Calu3 (cell line): ENCODE measurements around the gene TLK1. TPM values are rescaled to one million over a fixed set of nuclear protein-coding genes. Genes with fewer than 3 reads are reported as not detected.

Experiments used
- BruUV-seq: library from RNA; stranded (reverse); fragments of 400-500 nt; replicated peaks from 2 replicates; lab custom pipeline; 2021; lab: Mats Ljungman, UMichigan
- CTCF ChIA-PET: fragments of 300-600 bp; sonication (Branson Sonifier 250); formaldehyde crosslinking; loops from one replicate; lab custom pipeline; 2022; ENCODE audit warnings: antibody characterized with exemption; lab: Charles Lee
- DNase-seq: peaks from one replicate; pipeline ENCODE4 v3.0.0; 2022
- H3K27ac Mint-ChIP-seq: one replicate; pipeline ENCODE4 v1.8.0; 2022; ENCODE audit warnings: mixed read lengths; ENCODE audit not compliant: unreplicated experiment
- H3K27me3 Mint-ChIP-seq: one replicate; pipeline ENCODE4 v1.8.0; 2022; ENCODE audit warnings: mixed read lengths; ENCODE audit not compliant: unreplicated experiment
- H3K36me3 Mint-ChIP-seq: one replicate; pipeline ENCODE4 v1.8.0; 2022; ENCODE audit warnings: mild to moderate bottlenecking, moderate library complexity, mixed read lengths; ENCODE audit not compliant: insufficient read depth, unreplicated experiment
- H3K4me1 Mint-ChIP-seq: one replicate; pipeline ENCODE4 v1.8.0; 2022; ENCODE audit warnings: mild to moderate bottlenecking, low read depth, mixed read lengths; ENCODE audit not compliant: unreplicated experiment
- H3K4me3 Mint-ChIP-seq: one replicate; pipeline ENCODE4 v1.8.0; 2022; ENCODE audit warnings: mild to moderate bottlenecking, low read depth, moderate library complexity, mixed read lengths; ENCODE audit not compliant: unreplicated experiment
- H3K9me3 Mint-ChIP-seq: one replicate; pipeline ENCODE4 v1.8.0; 2022; ENCODE audit warnings: low read depth, mixed read lengths; ENCODE audit not compliant: unreplicated experiment
- CTCF ChIP-seq: fragments of 200-600 bp; IDR thresholded peaks from one replicate; pipeline ENCODE4 v1.8.0; 2022; ENCODE audit warnings: antibody characterized with exemption; ENCODE audit not compliant: unreplicated experiment
- intact Hi-C: fragments of 100-400 bp; cut with micrococcal nuclease; formaldehyde crosslinking; loops from one replicate; pipeline ENCODE4 v1.10.0; 2022; ENCODE audit not compliant: unreplicated experiment
- total RNA-seq: library from RNA; stranded (reverse); gene quantifications from 2 replicates; pipeline ENCODE4 v1.2.3, GENCODE V29; 2022

The TLK1 gene
- total RNA-seq, 1 experiment from 2014 or later = 64.7 TPM

GRCh38 chr2:171205551-171205950 lies 44.9 kb upstream of the TLK1 start:
- no TSS peak for BruUV-seq
- CTCF ChIA-PET = no interaction called here
- Mint-ChIP-seq H3K27ac (no peak overlapping the region), H3K4me1 (no peaks in the 10 kb centered on the region), H3K4me3 (no peak overlapping the region), H3K9me3 (no peaks in the 10 kb centered on the region), H3K27me3 (no peaks in the 10 kb centered on the region), H3K36me3 (no peaks in the 10 kb centered on the region)
- no peak for DNase-seq
- intact Hi-C loops = no loop called here
- TF ChIP-seq CTCF = no peak

- Mint-ChIP-seq H3K9me3 (no peaks in the 10 kb centered on the region), H3K36me3 (no peaks in the 10 kb centered on the region), H3K27me3 (no peaks in the 10 kb centered on the region), H3K4me3 (no peak overlapping the region), H3K27ac (no peak overlapping the region), H3K4me1 (no peaks in the 10 kb centered on the region)
- intact Hi-C loops = no loop called here
- CTCF ChIA-PET = no interaction called here
- TF ChIP-seq CTCF = no peak
- no TSS peak for BruUV-seq
- DNase-seq = no peak
These were observed 41.1 kb upstream of the TLK1 start for GRCh38 chr2:171201767-171202166.

GRCh38 chr2:171201271-171201670 lies 40.6 kb upstream of the TLK1 start:
- CTCF ChIA-PET = no interaction called here
- Mint-ChIP-seq H3K27ac (no peak overlapping the region), H3K36me3 (no peaks in the 10 kb centered on the region), H3K9me3 (no peaks in the 10 kb centered on the region), H3K4me1 (no peaks in the 10 kb centered on the region), H3K27me3 (no peaks in the 10 kb centered on the region), H3K4me3 (no peak overlapping the region)
- intact Hi-C loops = no loop called here
- TF ChIP-seq CTCF = no peak
- no peak for DNase-seq
- no TSS peak for BruUV-seq

GRCh38 chr2:171200469-171200868 lies 39.8 kb upstream of the TLK1 start:
- Mint-ChIP-seq H3K27me3 (no peaks in the 10 kb centered on the region), H3K4me1 (no peaks in the 10 kb centered on the region), H3K36me3 (no peaks in the 10 kb centered on the region), H3K4me3 (no peak overlapping the region), H3K27ac (no peak overlapping the region), H3K9me3 (no peaks in the 10 kb centered on the region)
- no TSS peak for BruUV-seq
- intact Hi-C loops = no loop called here
- CTCF ChIA-PET = no interaction called here
- no peak for DNase-seq
- TF ChIP-seq CTCF = no peak
